GM12892 (cell line): ENCODE data around the gene SLC25A22.

Source experiments
- POLR2A ChIP-seq: IDR thresholded peaks from 2 replicates; pipeline ENCODE4 v1.6.1; 2011; ENCODE audit warnings: low read depth, low read length, control low read depth
- POLR2AphosphoS5 ChIP-seq: IDR thresholded peaks from 2 replicates; pipeline ENCODE4 v1.6.1; 2011; ENCODE audit warnings: low read depth, low read length, control low read depth

- no peak for TF ChIP-seq POLR2A
- no peak for TF ChIP-seq POLR2AphosphoS5
Observed at GRCh38 chr11:765802-766091, 32.3 kb downstream of the SLC25A22 start.
